ENCODE results near the gene EGR2. TPM values are rescaled to one million over a fixed set of nuclear protein-coding genes. Genes with fewer than 3 reads are reported as not detected.
A peak's percentile ranks its signal among the peaks of the same experiment; 100 is the strongest.

EGR2 gene
- total RNA-seq, 1 experiment from 2014 or later: 1.1 TPM

GRCh38 chr10:62818426-62819011 is 2.4 kb upstream of the EGR2 start:
- no peak for DNase-seq (ENCODE audit: low spot score)

- DNase-seq (ENCODE audit: low spot score): peak; percentile 49
These were observed 1.7 kb upstream of the EGR2 start for GRCh38 chr10:62817766-62818425.

GRCh38 chr10:62817121-62817765 is 1.1 kb upstream of the EGR2 start:
- peak; percentile 31 for DNase-seq (ENCODE audit: low spot score)

- no peak for DNase-seq (ENCODE audit: low spot score)
These were observed 163 bp downstream of the EGR2 start for GRCh38 chr10:62816076-62816330.

- no peak for DNase-seq (ENCODE audit: low spot score)
These were observed 638 bp downstream of the EGR2 start for GRCh38 chr10:62815381-62816075.

GRCh38 chr10:62814756-62815380 is 1.3 kb downstream of the EGR2 start:
- no peak for DNase-seq (ENCODE audit: low spot score)

- no peak for DNase-seq (ENCODE audit: low spot score)
These were observed 2.2 kb downstream of the EGR2 start for GRCh38 chr10:62813981-62814380.

- no peak for DNase-seq (ENCODE audit: low spot score)
These were observed 2.7 kb downstream of the EGR2 start for GRCh38 chr10:62813453-62813852.

- no peak for DNase-seq (ENCODE audit: low spot score)
These were observed 3.3 kb downstream of the EGR2 start for GRCh38 chr10:62812672-62813439.

- DNase-seq (ENCODE audit: low spot score): no peak
These were observed 4.8 kb downstream of the EGR2 start for GRCh38 chr10:62811159-62811875.

- DNase-seq (ENCODE audit: low spot score): no peak
These were observed 5.8 kb downstream of the EGR2 start for GRCh38 chr10:62810156-62810902.

GRCh38 chr10:62806251-62806650 is 9.9 kb downstream of the EGR2 start:
- DNase-seq (ENCODE audit: low spot score): no peak

GRCh38 chr10:62805231-62806099 is 10.7 kb downstream of the EGR2 start:
- DNase-seq (ENCODE audit: low spot score): no peak

GRCh38 chr10:62804356-62805230 is 11.6 kb downstream of the EGR2 start, which contains the start of gene ADO:
TSS of gene ADO (plus strand) at chr10:62804720. CDS start at chr10:62805060, 340 bp downstream.
- peak; percentile 74 for DNase-seq (ENCODE audit: low spot score)

- DNase-seq (ENCODE audit: low spot score): no peak
These were observed 12.3 kb downstream of the EGR2 start for GRCh38 chr10:62803724-62804355.

GRCh38 chr10:62801871-62802270 is 14.3 kb downstream of the EGR2 start:
- no peak for DNase-seq (ENCODE audit: low spot score)

- DNase-seq (ENCODE audit: low spot score): no peak
These were observed 19.3 kb downstream of the EGR2 start for GRCh38 chr10:62796896-62797295.

- no peak for DNase-seq (ENCODE audit: low spot score)
These were observed 20.4 kb downstream of the EGR2 start for GRCh38 chr10:62795762-62796161.

All from H4 (cell line).